GM04503 (cell line): Measurements from ENCODE around the gene KTN1.

Experiments used
- DNase-seq: peaks from one replicate; pipeline ENCODE4 v3.0.0-alpha.2; 2012; ENCODE audit warnings: low read depth

The KTN1 gene

DNA sequence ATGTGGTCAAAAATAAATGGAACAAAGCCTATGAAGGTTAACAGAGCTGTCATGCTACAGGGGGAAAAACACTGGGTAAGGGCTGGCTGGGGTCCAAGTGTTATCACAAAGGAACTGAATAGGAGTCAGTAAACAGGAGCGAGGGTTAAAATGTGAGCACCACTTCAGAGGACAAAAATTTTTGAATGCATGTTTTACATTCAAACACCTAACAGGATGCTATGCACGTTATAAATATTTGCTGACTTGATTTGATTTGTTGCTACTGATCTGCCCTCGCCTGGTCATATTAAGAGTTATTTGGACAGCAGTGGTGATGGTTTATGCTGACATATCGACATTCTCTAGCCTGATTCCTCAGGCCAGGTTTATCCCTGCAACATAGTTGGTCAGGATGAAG is 7.4 kb upstream of the KTN1 start:
- no peak for DNase-seq

DNA sequence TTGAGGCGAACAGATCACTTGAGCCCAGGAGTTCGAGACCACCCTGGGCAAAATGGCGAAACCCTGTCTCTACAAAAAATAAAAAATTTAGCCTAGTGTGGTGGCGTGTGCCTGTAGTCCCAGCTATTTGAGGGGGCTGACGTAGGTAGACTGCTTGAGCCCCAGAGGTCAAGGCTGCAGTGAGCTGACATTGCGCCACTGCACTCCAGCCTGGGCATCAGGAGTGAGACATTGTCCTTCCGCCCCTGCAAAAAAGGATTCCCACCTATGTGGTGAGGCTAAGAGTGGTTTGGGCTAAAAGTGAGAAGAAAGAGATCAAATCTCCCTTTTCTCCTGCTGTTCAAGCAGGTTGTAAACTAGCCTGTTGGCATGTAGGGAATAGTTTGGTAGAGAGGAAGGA is 5.0 kb upstream of the KTN1 start:
- DNase-seq, result no peak

DNA sequence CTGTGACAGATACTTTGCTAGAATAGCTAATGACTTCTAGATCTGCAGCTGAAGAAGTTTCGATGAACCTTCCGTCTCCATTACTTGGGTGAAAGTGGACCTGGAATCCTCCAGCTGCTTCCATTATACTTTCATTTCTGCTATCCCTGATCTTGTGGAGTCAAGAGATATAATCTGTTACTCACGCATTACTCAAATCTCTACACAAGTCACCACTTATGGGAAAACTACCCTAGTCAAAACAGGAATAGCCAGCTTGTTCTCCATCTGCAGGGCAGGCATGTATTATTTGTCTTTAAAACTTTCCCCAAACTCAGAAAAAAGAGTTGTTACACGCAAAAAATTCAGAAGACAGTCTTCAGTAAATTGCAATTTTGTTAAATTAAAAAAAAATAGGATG is 2.8 kb upstream of the KTN1 start:
- no peak for DNase-seq

DNA sequence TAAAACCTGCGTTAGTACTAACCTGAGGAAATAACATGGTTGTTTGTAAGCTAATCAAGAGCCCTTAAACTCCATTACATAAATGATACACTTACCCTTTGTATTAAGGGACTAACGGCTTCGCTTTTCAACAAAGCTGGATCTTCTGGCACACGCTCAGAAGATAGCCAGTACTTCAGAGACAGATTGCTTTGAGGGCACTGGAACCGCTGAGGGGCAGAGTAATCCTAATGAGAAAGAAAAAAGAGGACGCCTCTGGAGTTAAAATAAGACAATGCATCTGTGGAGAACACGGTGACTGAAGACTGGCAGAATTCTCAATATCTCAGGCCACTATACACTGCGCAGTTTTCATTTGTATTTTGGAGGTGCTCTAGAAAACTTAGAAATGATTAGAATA is 1.5 kb upstream of the KTN1 start:
- no peak for DNase-seq

- no peak for DNase-seq
Observed at GRCh38 chr14:55580470-55581341, 699 bp downstream of the KTN1 start.

DNA sequence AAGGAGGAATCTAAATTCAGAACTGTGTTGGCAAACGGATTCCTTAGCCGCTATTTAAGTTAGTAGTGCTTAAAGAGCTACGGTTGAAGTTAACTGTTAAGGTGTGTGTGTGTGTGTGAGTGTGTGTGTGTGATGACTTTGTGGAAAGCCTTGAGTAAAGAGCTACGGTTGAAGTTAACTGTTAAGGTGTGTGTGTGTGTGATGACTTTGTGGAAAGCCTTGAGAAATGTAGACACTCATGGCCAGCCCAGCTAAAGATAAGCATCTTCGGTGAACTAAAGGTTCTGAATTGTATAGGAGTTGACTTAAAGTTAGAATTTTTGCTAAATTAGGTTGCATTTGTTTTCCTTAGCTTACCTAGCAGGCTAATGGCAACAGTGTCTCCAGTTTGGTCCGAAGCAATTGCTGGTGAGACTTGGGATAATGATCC is 1.4 kb downstream of the KTN1 start:
- no peak for DNase-seq

- no peak for DNase-seq
Observed at GRCh38 chr14:55582746-55583145, 2.7 kb downstream of the KTN1 start.

GRCh38 chr14:55583942-55584468 is 4.0 kb downstream of the KTN1 start:
- DNase-seq, result no peak

- DNase-seq, result no peak
Observed at GRCh38 chr14:55585854-55586253, 5.8 kb downstream of the KTN1 start.

DNA sequence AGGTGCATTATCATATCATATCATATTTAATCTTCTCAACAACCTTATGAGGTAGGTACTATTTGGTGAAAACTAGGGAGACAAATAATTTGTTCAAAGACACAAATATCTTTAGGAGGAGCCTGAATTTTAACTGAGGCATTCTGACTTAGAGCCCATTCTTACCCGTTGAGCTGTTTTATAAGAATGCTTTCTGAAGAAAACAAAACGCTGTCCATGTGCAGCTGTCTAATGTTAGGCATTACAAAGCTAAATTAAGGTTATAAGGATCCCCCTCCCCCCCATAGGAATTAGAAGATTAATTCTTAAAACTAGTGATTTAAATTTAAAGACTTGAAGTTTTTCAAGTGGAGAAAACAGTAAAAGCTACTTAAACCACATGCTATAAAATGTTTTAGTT is 6.4 kb downstream of the KTN1 start:
- DNase-seq, result no peak

GRCh38 chr14:55587847-55588246 is 7.8 kb downstream of the KTN1 start:
- no peak for DNase-seq

DNA sequence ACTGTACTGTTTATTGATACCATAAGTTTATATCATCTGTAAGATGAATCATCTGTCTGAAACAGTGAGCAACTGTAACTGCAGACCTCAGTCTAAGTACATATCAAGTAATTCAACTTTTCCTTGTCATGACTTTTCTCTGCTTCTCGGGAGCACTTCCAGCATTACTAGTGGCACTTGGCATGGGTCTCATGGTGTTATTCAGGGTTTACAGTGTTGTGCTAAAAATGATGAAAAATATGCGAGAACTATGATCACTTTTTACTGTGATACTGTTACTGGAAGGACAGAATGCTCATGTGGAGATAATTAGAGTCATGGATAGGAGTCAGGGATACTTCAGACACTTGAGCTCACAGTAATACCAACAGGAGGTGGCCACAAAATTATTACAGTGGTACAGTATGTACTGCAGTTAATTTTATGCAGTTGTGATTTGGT is 8.3 kb downstream of the KTN1 start:
- no peak for DNase-seq

DNA sequence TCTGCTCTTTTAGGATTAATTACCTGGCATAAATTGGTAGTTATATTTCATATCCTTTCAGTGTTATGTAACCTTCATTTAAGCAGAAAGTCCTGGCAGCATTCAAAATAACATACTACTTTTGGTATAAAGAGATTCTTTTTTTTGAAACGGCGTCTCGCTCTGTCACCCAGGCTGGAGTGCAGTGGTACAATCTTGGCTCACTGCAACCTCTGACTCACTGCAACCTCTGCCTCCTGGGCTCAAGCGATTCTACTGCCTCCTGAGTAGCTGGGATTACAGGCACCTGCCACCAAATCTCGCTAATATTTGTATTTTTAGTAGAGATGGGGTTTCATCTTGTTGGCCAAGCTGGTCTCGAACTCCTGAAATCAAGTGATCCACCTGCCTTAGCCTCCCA is 9.2 kb downstream of the KTN1 start:
- no peak for DNase-seq

DNA sequence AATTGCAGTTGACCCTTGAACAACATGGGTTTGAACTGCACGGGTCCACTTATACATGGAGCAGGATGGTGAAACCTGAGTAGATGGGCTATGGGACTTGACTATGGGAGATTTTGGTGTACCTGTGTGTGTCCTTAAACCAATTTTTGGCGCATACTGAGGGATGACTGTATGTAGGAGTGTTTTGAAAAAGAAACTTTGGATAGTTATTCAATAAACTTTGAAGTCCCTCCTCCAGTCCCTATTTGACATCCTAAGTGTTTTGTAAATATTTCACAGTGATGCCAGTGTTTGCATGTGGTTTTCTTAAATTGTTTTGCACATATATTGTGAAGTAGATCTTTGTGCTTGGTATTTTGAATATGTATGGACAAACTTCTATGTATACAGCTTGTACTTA is 12.4 kb downstream of the KTN1 start:
- no peak for DNase-seq

DNA sequence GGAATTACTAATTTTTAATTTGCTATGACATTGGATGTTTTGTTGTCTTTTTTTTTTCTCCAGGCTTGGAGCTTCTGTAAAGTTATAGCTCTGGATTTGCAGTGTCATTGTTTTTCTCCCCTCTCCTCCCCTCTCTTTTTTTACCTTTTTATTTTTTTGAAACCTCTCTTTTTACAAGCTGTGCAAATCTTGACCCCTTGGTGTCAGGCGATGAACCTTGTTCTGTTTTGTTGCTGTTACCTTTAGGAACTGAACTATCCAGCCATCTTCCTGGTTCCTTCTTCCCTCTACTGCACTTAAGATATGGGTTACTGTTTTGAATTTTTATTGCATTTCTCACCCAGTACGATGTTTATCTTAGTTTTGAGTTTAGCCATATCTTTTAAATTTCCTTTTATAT is 13.7 kb downstream of the KTN1 start:
- DNase-seq, result no peak

DNA sequence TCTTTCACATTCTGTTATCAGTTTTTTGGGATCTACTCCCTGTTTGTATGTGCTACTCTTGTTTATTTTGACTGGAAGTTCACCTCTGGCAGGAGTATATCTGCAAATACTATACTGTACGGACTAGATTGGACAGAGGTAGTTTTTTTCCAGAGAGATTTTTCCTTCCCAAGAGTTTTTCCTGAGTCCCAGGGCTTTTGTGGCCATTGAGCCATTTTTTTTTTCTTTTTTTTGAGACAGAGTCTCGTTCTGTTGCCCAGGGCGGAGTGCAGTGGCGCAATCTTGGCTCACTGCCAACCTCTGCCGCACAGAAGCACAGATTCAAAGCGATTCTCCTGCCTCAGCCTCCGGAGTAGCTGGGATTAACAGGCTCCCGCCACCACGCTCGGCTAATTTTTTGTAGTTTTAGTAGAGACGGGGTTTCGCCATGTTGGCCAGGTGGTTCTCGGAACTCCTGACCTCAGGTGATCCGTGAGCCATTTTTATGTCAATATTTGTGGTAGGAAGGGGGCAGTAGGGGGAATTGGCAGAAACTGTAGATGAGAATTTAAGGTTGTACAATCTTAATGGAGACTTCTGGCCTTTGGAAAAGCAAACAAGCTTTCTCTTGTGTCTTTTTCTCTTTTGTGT is 19.4 kb downstream of the KTN1 start:
- no peak for DNase-seq

- no peak for DNase-seq
Observed at GRCh38 chr14:55600784-55601561, 21.0 kb downstream of the KTN1 start.

DNA sequence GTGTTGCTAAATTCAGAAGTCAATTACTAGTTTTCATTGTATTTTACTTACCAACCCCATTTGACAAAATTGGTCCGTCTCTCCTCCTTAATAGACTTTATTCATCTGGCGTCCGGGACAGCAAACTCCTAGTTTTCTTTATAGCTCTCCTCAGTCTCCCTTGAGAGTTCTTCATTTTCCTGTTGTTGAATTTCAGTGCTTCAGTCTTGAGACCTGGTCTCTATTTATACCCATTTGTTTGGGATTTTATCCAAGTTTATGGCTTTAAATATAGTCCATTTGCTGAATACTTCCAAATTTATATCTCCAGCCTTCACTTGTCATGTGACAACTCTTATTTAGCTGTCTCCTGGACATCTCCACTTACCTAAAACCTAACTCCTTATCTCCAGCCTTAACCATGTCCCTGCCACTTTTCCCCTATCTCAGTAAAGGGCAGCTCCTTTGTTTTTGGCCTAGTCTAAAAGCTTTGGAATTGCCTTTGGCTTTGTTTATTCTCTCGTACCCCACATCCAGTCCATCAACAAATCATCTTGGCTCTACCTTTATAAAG is 23.5 kb downstream of the KTN1 start:
- no peak for DNase-seq

- no peak for DNase-seq
Observed at GRCh38 chr14:55604488-55604887, 24.5 kb downstream of the KTN1 start.

GRCh38 chr14:55604900-55605418 is 25.0 kb downstream of the KTN1 start:
- DNase-seq, result no peak

DNA sequence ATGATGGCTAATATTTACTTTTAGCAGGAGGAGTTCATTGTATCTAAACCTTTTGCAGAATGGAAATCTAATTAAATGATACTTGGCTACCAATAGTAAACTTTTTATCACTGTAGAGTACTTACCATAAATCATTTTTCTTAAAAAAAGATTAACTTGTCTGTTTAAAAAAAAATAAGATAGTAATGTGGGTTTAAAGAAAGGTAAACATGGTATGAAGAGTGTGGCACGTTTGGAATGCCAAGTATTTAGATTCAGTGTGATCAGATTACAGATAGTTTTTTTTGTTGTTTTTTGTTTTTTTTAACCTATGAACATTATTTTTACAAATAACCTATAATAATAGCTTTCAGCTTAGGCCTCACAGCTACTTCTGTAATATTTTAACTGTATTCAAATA is 25.8 kb downstream of the KTN1 start:
- no peak for DNase-seq

DNA sequence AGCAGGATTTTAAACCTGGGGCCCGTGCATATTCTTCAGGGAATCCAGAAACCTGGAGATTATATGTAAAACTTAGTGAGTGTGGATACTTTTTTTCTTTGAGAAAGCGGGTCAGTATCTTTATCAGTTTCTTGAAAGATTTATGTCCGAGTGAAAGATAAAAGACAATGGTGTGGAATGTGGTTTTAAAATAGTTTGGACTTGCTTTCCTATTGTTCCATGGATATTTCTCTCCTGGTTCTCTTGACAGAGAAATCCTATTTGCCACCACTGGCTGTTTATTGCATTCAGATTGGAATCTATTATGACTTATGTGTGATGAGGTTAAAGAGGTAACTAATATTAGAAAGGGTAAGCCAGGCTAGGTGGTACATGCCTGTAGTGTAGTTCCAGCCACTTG is 27.4 kb downstream of the KTN1 start:
- no peak for DNase-seq
